ENCODE measurements around the gene PACC1. TPM values are rescaled to one million over a fixed set of nuclear protein-coding genes. Genes with fewer than 3 reads are reported as not detected.
A peak's percentile ranks its signal among the peaks of the same experiment; 100 is the strongest.

Gene PACC1
- total and polyA plus RNA-seq, 2 donors (not counting 3 experiments of a cell fraction or from before 2014, with no cell fraction given): 21.0 to 22.3 TPM

DNA sequence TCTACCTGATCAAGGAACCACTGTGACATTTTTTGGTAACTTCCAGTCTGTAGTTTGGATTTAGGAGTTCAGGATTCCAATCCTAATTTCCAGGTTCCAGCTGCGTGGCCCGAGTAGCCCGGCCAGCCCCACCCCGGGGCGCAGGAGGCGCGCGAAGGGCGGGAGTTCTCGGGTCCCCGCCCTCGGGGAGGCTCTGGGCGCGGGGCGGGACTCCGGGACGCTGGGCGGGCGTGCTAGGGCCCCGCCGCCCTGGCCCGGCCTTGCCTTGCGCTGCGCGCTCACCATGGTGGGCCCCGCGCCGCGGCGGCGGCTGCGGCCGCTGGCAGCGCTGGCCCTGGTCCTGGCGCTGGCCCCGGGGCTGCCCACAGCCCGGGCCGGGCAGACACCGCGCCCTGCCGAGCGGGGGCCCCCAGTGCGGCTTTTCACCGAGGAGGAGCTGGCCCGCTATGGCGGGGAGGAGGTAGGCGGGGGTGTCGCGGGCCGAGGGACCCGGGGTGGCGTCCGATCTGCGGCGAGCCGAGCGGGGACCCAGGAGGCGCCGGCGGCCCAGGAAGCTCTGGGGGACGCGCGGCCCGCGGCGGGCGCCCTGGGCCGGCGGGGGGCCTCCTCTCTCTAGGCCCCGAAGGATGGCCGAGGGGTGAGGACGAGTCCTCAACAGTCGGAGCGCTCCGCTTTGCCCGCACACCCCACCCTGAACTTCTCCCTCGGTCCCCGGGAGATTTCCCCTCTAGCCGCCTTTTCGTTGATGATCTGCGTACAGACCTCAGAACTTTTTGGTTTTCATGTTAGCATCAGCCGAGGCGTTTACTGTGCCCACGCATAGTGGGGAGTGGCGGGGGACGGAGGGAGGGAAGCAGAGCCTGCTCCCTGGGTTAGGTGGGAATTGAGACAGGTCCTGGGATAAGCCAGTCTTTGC lies 18.2 kb upstream of the PACC1 start, which contains the start of gene NENF:
TSS of gene NENF (plus strand) at position 260 of the 916 bp plus-strand sequence. CDS start at position 284, 24 bp downstream.
- Histone ChIP-seq H3K9me3 (replicated peaks; ENCODE audit: control insufficient read depth, insufficient read depth, low read length) (no peaks in the 10 kb centered on the region), H2AFZ (ENCODE audit: low read depth, low read length) (peak within 1 kb of the TSS; percentile 89), H3K36me3 (ENCODE audit: control insufficient read depth in 2 of 2, extremely low read depth in 1 of 2, insufficient read depth in 2 of 2, low read length in 2 of 2) (no peaks in the 10 kb centered on the region), H4K20me1 (replicated peaks; ENCODE audit: control insufficient read depth, extremely low read depth, insufficient read depth, low read length) (no peaks in the 10 kb centered on the region), H3K27ac (ENCODE audit: insufficient read depth, low read depth, low read length) (no peak within 1 kb of the TSS), H3K9ac (replicated peaks; ENCODE audit: extremely low read depth, insufficient read depth, low read length) (peak within 1 kb of the TSS; percentile 12), H3K27me3 (ENCODE audit: control insufficient read depth in 2 of 2, insufficient read depth in 2 of 2, low read length in 2 of 2) (peaks cover 12 to 15% of the 10 kb centered on the region in 2 experiments), H3K4me2 (ENCODE audit: insufficient read depth, low read length) (peak within 1 kb of the TSS; percentile 78), H3K4me1 (ENCODE audit: control insufficient read depth, extremely low read depth, insufficient read depth, low read length) (peaks cover 5% of the 10 kb centered on the region), H3K9me1 (replicated peaks; ENCODE audit: control insufficient read depth, extremely low read depth, insufficient read depth, low read length) (no peaks in the 10 kb centered on the region), H3K79me2 (ENCODE audit: control insufficient read depth, insufficient read depth, low read length) (no peaks in the 10 kb centered on the region), H3K4me3 (replicated peaks in 1 of 3; ENCODE audit: insufficient read depth in 1 of 3, low read depth in 1 of 3, low read length in 3 of 3) (peak within 1 kb of the TSS; percentile 26 to 58 (median 53))
- ChIA-PET POLR2A (no interaction called here), CTCF (interaction anchor here (1.7 kb wide), 1 partner anchor 23 kb away, joined by 12 read pairs; no protein-coding TSS in a partner anchor)
- DNase-seq (ENCODE audit: low read depth, low spot score) (peak; percentile 59), FAIRE-seq (peak; percentile 80)
- TF ChIP-seq POLR2AphosphoS5 (IDR thresholded peaks at IDR 0.05; ENCODE audit: insufficient read depth, low read depth, low read length): peak; percentile 72
- no peak for TF ChIP-seq EZH2 (IDR thresholded peaks at IDR 0.05; ENCODE audit: borderline replicate concordance, low read depth, low read length, severe bottlenecking)
- TF ChIP-seq POLR2A (IDR thresholded peaks at IDR 0.05; ENCODE audit: low read depth, low read length): peak; percentile 78
- no peak for TF ChIP-seq GATA2 (IDR thresholded peaks at IDR 0.05; ENCODE audit: insufficient read depth, insufficient read length, low read depth, low read length)
- no TSS peak for BruUV-seq (replicated peaks)
- dilution Hi-C loops (cut with MboI; ENCODE audit: extremely low pct_ligation_motif_present, low sequenced_read_pairs) (no loop called here), intact Hi-C loops (cut with micrococcal nuclease) (loop anchor here (1.0 kb wide), 1 partner anchor 398 kb away; the partner anchor contains the start of genes DTL and INTS7)

DNA sequence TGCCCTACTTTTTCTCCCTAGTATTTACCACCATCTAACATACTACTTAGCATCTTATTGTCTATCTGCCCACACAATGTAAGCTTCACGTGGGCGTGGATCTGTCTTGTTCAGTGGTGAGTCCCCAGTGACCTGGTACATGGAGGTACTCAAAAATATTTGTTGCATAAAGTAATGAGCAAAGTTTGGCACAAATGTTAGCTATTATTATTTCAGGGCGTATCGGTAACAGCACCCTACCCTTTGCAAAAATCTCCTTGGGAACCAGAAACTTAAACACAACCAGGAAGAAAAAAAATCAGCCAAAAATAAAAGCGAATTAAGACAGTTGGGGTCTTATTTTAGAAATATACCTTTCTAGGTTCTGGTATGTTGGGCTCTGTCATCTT lies 17.6 kb upstream of the PACC1 start:
- Histone ChIP-seq H3K9ac (replicated peaks; ENCODE audit: extremely low read depth, insufficient read depth, low read length) (peak overlapping the region; percentile 12), H3K36me3 (ENCODE audit: control insufficient read depth in 2 of 2, extremely low read depth in 1 of 2, insufficient read depth in 2 of 2, low read length in 2 of 2) (no peaks in the 10 kb centered on the region), H2AFZ (ENCODE audit: low read depth, low read length) (peak overlapping the region; percentile 79), H3K27me3 (ENCODE audit: control insufficient read depth in 2 of 2, insufficient read depth in 2 of 2, low read length in 2 of 2) (peaks cover 18 to 19% of the 10 kb centered on the region in 2 experiments), H3K79me2 (ENCODE audit: control insufficient read depth, insufficient read depth, low read length) (no peaks in the 10 kb centered on the region), H3K4me3 (replicated peaks in 1 of 3; ENCODE audit: insufficient read depth in 1 of 3, low read depth in 1 of 3, low read length in 3 of 3) (peak overlapping the region; percentile 20 to 53 (median 46)), H3K9me1 (replicated peaks; ENCODE audit: control insufficient read depth, extremely low read depth, insufficient read depth, low read length) (no peaks in the 10 kb centered on the region), H3K27ac (ENCODE audit: insufficient read depth, low read depth, low read length) (no peak overlapping the region), H3K4me1 (ENCODE audit: control insufficient read depth, extremely low read depth, insufficient read depth, low read length) (peaks cover 5% of the 10 kb centered on the region), H3K4me2 (ENCODE audit: insufficient read depth, low read length) (peak overlapping the region; percentile 78), H4K20me1 (replicated peaks; ENCODE audit: control insufficient read depth, extremely low read depth, insufficient read depth, low read length) (no peaks in the 10 kb centered on the region), H3K9me3 (replicated peaks; ENCODE audit: control insufficient read depth, insufficient read depth, low read length) (no peaks in the 10 kb centered on the region)
- DNase-seq (ENCODE audit: low read depth, low spot score) (no peak), FAIRE-seq (no peak)
- CTCF ChIA-PET: interaction anchor here (1.7 kb wide), 1 partner anchor 24 kb away, joined by 12 read pairs; no protein-coding TSS in a partner anchor
- no peak for TF ChIP-seq POLR2AphosphoS5 (IDR thresholded peaks at IDR 0.05; ENCODE audit: insufficient read depth, low read depth, low read length)
- no peak for TF ChIP-seq JUN (IDR thresholded peaks at IDR 0.05; ENCODE audit: borderline replicate concordance, insufficient read depth, insufficient read length, low read depth)
- TF ChIP-seq, protein P1, sequence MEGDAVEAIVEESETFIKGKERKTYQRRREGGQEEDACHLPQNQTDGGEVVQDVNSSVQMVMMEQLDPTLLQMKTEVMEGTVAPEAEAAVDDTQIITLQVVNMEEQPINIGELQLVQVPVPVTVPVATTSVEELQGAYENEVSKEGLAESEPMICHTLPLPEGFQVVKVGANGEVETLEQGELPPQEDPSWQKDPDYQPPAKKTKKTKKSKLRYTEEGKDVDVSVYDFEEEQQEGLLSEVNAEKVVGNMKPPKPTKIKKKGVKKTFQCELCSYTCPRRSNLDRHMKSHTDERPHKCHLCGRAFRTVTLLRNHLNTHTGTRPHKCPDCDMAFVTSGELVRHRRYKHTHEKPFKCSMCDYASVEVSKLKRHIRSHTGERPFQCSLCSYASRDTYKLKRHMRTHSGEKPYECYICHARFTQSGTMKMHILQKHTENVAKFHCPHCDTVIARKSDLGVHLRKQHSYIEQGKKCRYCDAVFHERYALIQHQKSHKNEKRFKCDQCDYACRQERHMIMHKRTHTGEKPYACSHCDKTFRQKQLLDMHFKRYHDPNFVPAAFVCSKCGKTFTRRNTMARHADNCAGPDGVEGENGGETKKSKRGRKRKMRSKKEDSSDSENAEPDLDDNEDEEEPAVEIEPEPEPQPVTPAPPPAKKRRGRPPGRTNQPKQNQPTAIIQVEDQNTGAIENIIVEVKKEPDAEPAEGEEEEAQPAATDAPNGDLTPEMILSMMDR (IDR thresholded peaks at IDR 0.05; ENCODE audit: extremely low read depth in 1 of 2, insufficient read depth in 1 of 2, low read depth in 1 of 2, low read length in 2 of 2): no peak
- TF ChIP-seq EZH2 (IDR thresholded peaks at IDR 0.05; ENCODE audit: borderline replicate concordance, low read depth, low read length, severe bottlenecking): no peak
- no peak for TF ChIP-seq FOS (IDR thresholded peaks at IDR 0.05; ENCODE audit: borderline replicate concordance, insufficient read depth, low read length)
- no peak for TF ChIP-seq POLR2A (IDR thresholded peaks at IDR 0.05; ENCODE audit: low read depth, low read length)
- dilution Hi-C loops (cut with MboI; ENCODE audit: extremely low pct_ligation_motif_present, low sequenced_read_pairs) (no loop called here), intact Hi-C loops (cut with micrococcal nuclease) (loop anchor here (1.0 kb wide), 1 partner anchor 397 kb away; the partner anchor contains the start of genes DTL and INTS7)
- POLR2A ChIA-PET: no interaction called here
- no TSS peak for BruUV-seq (replicated peaks)
